AG04450 (cell line): ENCODE measurements around the gene UBN2. TPM values are rescaled to one million over a fixed set of nuclear protein-coding genes. Genes with fewer than 3 reads are reported as not detected.

Experiments used
- CTCF ChIA-PET: fragments of 300-600, 350-600 bp; formaldehyde crosslinking; extraction: SDS; loops from one replicate; lab custom pipeline; 2022; ENCODE audit warnings: antibody characterized with exemption, inconsistent platforms; lab: Charles Lee
- POLR2A ChIA-PET: fragments of 350-600 bp; formaldehyde crosslinking; extraction: SDS; loops from one replicate; lab custom pipeline; 2021; ENCODE audit warnings: antibody characterized with exemption, inconsistent platforms; lab: Yijun Ruan, JAX
- DNase-seq: peaks from one replicate; pipeline ENCODE4 v3.0.0-alpha.2; 2011; ENCODE audit warnings: low read depth, low spot score
- H3K27ac ChIP-seq: one replicate; pipeline ENCODE4 v1.5.1; 2012; ENCODE audit warnings: low read depth, low read length, control low read depth
- H3K27me3 ChIP-seq: one replicate; pipeline ENCODE4 v1.6.0; 2012; ENCODE audit warnings: low read length; ENCODE audit not compliant: control insufficient read depth, insufficient read depth
- H3K4me3 ChIP-seq: 2 replicates; pipeline ENCODE4 v1.5.1; 2011; ENCODE audit warnings: mild to moderate bottlenecking, low read depth, low read length, control low read depth
- H3K9me3 ChIP-seq: 2 replicates; pipeline ENCODE4 v1.5.1; 2012; ENCODE audit warnings: low read length; ENCODE audit not compliant: control insufficient read depth, insufficient read depth
- CTCF ChIP-seq: IDR thresholded peaks from 2 replicates; pipeline ENCODE4 v1.5.1; 2011; ENCODE audit warnings: low read depth, low read length, control low read depth, inconsistent platforms
- polyA plus RNA-seq: library from polyadenylated mRNA; depleted of rRNA; stranded (reverse); fragments of >200 nt; gene quantifications from 2 replicates; pipeline ENCODE4 v1.2.3, GENCODE V29; 2011

The UBN2 gene
- polyA plus RNA-seq, 1 experiment = 4.7 TPM

- TF ChIP-seq CTCF = no peak
- Histone ChIP-seq H3K27me3 (no peaks in the 10 kb centered on the region), H3K4me3 (peak overlapping the region; percentile 96), H3K9me3 (no peaks in the 10 kb centered on the region; the same call in 1 of the 2 replicates), H3K27ac (no peak overlapping the region)
- ChIA-PET CTCF (interaction anchor here (0.8 kb wide), 1 partner anchor 158 kb away, joined by 4 read pairs; no protein-coding TSS in a partner anchor), POLR2A (no interaction called here)
- DNase-seq = peak; percentile 23
Measured at GRCh38 chr7:139232904-139233303, 1.9 kb downstream of the UBN2 start.

- Histone ChIP-seq H3K27me3 (no peaks in the 10 kb centered on the region), H3K27ac (no peak overlapping the region), H3K9me3 (no peaks in the 10 kb centered on the region), H3K4me3 (no peak overlapping the region)
- CTCF ChIA-PET = no interaction called here
- POLR2A ChIA-PET = no interaction called here
- TF ChIP-seq CTCF = no peak
- DNase-seq = no peak
Measured at GRCh38 chr7:139241258-139241657, 10.2 kb downstream of the UBN2 start.

GRCh38 chr7:139242741-139243281, 11.8 kb downstream of the UBN2 start:
- Histone ChIP-seq H3K27me3 (no peaks in the 10 kb centered on the region), H3K27ac (no peak overlapping the region), H3K4me3 (no peak overlapping the region), H3K9me3 (no peaks in the 10 kb centered on the region)
- TF ChIP-seq CTCF = no peak
- ChIA-PET CTCF (interaction anchor here (1.6 kb wide), 1 partner anchor 168 kb away, joined by 3 read pairs; no protein-coding TSS in a partner anchor), POLR2A (no interaction called here)
- DNase-seq = no peak

GRCh38 chr7:139245401-139245800, 14.4 kb downstream of the UBN2 start:
- CTCF ChIA-PET = no interaction called here
- POLR2A ChIA-PET = no interaction called here

GRCh38 chr7:139246494-139246893, 15.5 kb downstream of the UBN2 start:
- POLR2A ChIA-PET = no interaction called here
- H3K27ac ChIP-seq = peak overlapping the region; percentile 40
- DNase-seq = no peak
- CTCF ChIA-PET = interaction anchor here (0.6 kb wide), 1 partner anchor 360 kb away, joined by 3 read pairs; no protein-coding TSS in a partner anchor
- no peak for TF ChIP-seq CTCF
- H3K9me3 ChIP-seq = no peaks in the 10 kb centered on the region
- H3K4me3 ChIP-seq = no peak overlapping the region
- H3K27me3 ChIP-seq = no peaks in the 10 kb centered on the region

More at GRCh38 chr7:139245401-139245800, 14.4 kb downstream of the UBN2 start:
- no peaks in the 10 kb centered on the region for H3K9me3 ChIP-seq
- no peak overlapping the region for H3K27ac ChIP-seq
- DNase-seq = no peak
- TF ChIP-seq CTCF = no peak
- H3K27me3 ChIP-seq = no peaks in the 10 kb centered on the region
- no peak overlapping the region for H3K4me3 ChIP-seq
